Stimulated activated CD8-positive, alpha-beta memory T cell treated with anti-CD3 and anti-CD28 coated beads, Interleukin-4, amount 100 ng/mL, for 4 hours (primary cell): ENCODE measurements around the gene RAD54L.
"Not testable (repeated sequence)": the region's sequence is repeated elsewhere in the genome, so short reads cannot be mapped to it uniquely, and the experiment has no call there.

Source experiments
- DNase-seq, 2 donors: peaks; one replicate each; pipeline ENCODE4 v3.0.0-alpha.2; 2020; ENCODE audit warnings: low read depth in 2 of 2, low spot score in 1 of 2

RAD54L gene

DNA sequence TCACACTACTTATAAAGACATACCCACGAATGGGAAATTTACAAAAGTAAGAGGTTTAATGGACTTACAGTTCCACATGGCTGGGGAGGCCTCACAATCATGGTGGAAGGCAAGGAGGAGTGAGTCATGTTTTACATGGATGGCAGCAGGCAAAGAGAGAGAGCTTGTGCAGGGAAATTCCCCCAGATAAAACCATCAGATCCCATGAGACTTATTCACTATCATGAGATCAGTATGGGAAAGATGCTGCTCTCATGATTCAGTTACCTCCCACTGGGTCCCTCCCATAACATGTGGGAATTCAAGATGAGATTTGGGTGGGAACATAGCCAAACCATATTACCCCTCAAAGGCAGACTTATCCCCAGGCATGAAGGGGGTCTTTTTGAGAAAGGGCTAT is 8.7 kb upstream of the RAD54L start:
- DNase-seq, result not testable (repeated sequence)

- not testable (repeated sequence) for DNase-seq
Measured at GRCh38 chr1:46241733-46242132, 5.8 kb upstream of the RAD54L start.

- no peak for DNase-seq
Measured at GRCh38 chr1:46242918-46243317, 4.6 kb upstream of the RAD54L start.

- not testable (repeated sequence) for DNase-seq
Measured at GRCh38 chr1:46243831-46244230, 3.7 kb upstream of the RAD54L start.

DNA sequence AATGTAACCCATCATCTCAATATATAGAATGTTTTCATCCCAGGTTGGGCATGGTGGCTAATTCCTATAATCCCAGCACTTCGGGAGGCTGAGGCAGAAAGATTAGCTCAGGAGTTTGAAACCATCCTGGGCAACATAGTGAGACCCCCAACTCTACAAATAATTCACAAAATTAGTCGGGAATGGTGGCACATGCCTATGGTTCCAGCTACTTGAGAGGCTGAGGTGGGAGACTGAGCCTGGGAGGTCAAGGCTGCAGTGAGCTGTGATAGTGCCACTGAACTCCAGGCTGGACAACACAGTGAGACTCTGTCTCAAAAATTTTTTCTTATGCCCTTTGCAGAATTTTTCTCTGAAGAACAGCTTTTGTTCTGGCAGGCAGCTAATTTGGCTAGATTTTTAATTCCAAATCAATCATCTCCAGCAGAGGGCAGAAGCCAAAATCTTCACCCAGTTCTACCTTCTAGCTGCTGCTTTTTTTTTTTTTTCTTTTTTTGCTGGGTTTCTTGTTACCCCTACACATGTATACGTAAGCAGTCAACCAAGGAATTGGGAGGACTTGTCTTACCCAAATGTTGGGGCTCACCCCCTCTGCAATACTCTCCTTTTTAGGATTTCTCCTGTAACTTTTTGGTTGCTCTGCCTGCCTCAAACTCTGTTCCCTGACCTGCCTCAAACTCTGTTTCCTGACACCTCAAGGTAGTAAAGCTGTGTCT is 2.7 kb upstream of the RAD54L start:
- no peak for DNase-seq

GRCh38 chr1:46246136-46246535 is 1.4 kb upstream of the RAD54L start:
- not testable (repeated sequence) for DNase-seq

GRCh38 chr1:46246548-46247435 is 771 bp upstream of the RAD54L start:
- DNase-seq, result peak; percentile 40 to 42

DNA sequence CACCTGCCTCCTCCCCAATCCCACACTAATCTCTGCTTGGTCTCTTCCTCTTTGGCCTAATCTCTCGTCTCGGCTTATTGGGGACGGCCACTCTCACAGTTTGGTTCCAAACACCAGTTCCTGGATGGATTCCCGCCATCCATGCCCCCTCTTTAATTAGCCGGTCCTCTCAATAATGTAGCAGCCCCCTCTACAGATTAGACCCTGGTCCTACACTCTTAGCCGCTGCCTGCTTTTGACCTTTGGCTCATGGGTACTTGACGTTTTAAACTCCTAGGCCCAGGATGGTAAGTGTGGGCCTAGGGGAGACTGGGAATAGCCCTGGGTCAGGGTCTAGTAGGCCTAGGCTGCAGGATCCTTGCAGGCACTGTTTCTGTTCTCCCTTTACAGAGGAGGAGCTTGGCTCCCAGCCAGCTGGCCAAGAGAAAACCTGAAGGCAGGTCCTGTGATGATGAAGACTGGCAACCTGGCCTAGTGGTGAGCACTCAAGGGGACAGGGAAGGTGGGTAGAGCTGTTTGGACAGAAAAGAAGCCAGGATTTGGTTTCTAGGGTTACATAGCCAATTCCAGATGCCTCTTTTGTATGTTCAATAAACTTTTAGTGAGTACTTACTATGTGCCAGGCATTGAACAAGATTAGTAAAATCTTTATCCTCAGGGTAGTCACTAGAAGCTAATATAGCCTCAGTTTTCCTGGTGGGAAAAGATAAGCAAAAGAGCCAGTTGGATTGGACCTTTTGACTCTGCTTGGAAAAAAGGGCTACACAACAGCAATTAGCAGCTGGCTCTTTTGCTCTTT is 758 bp downstream of the RAD54L start:
- no peak for DNase-seq

- no peak for DNase-seq
Measured at GRCh38 chr1:46254668-46255067, 7.1 kb downstream of the RAD54L start.

GRCh38 chr1:46256523-46256922 is 9.0 kb downstream of the RAD54L start:
- no peak for DNase-seq

- no peak for DNase-seq
Measured at GRCh38 chr1:46262508-46262907, 14.9 kb downstream of the RAD54L start.

DNA sequence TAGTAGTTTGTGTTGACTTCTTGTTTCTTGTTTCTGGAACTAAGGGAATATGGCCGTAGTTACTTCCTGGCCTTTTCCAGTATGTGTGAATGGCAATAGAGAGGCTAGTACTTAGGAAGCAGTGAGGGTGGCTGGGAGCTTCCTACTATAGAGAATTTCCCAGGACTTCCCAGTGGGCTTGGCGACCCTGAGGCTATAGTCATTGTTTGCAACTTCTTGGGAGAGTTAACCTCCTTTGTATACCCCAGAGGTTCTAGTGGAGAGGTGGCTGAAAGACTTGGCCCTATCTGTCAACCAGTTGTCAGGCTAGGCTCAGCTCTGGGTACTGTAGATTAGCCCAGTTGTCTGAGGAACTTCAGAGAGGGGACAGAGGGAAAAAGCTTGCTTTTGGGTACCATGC is 15.6 kb downstream of the RAD54L start:
- DNase-seq, result no peak

DNA sequence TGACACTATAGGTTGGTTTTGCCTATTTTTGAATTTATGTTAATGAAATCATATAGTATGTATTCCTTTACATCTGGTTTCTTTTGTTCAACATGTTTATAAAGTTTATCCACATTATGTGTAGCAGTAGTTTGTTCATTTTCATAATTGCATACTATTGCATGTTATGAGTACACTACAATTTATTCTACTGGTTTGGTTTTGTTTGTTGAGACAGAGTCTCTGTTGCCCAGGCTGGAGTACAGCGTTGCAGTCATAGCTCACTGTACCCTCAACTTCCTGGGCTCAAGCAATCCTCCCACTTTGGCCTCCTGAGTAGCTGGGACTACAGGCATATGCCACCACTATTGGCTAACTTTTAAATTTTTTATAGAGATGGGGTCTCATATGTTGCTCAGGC is 21.0 kb downstream of the RAD54L start:
- DNase-seq, result no peak

DNA sequence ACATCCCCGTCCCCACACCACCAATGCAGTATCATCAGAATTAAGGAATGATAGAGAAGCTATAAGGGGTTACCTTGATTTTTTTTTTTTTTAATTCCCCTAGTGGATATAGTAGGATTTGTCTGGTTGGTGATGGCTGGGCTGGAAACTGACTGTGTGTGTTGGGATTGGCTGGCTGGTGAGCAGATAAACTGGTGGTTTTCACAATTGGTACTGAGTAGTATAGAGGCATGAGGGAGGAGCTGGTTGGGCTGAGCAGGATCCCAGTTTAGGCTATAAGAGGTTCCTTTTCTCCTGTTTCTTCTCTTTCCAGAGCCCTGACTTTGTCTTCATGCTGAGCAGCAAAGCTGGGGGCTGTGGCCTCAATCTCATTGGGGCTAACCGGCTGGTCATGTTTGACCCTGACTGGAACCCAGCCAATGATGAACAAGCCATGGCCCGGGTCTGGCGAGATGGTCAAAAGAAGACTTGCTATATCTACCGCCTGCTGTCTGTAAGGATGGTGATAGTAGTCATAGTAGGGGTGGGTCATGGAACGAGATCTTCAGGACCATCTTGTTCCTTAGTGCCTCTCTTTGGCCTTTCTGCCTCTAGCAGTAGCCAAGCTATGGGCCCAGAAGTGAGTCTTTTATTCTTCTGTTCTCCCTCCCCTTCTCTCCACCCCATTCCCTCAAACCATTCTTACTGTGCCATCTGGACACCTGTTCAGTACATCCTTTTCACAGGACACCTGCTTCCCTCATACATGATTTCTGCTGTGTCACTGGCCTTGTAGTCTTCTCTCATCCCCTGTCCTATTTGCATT is 26.9 kb downstream of the RAD54L start:
- no peak for DNase-seq

- DNase-seq, result no peak
Measured at GRCh38 chr1:46275030-46275337, 27.4 kb downstream of the RAD54L start.

- no peak for DNase-seq
Measured at GRCh38 chr1:46277658-46278373, 30.3 kb downstream of the RAD54L start.

- no peak for DNase-seq
Measured at GRCh38 chr1:46278807-46279206, 31.2 kb downstream of the RAD54L start.

DNA sequence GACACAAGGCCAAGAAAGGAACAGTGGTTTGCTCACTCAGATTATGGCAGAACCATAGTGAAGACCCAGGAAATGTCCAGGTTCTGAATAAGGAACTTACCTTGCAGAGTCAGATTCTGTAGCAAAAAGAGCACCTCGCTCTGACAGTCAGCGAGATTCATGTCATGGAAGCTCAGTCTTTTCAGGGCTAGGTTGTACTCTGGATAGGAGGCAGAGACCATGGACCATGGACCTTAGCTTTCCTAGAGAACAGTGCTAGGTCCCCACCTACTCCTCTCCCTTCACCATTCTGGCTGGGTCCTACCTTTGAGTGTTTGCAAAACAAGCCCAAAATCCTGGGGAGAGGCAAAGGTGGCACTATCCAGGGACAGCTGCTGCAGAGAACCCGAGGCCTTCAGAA is 32.5 kb downstream of the RAD54L start:
- DNase-seq, result no peak

DNA sequence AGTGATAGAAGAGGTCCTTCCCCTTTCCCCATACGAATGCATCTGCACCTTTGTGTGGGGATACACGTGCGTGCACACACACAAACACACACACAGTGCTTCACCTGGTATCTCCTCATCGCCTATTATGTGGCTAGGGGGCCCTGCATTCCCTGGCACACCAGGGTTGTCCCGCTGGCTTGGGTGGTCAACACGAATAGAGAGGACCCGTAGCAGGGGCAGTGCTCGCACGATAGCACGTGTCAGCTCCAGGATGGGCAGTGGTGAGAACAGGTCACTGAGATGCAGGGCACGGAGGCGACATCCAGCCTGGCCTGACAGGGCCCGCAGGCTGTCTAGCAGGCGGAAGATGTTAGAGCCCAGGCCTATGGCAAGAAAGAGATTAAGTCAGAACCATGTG is 33.5 kb downstream of the RAD54L start:
- no peak for DNase-seq

DNA sequence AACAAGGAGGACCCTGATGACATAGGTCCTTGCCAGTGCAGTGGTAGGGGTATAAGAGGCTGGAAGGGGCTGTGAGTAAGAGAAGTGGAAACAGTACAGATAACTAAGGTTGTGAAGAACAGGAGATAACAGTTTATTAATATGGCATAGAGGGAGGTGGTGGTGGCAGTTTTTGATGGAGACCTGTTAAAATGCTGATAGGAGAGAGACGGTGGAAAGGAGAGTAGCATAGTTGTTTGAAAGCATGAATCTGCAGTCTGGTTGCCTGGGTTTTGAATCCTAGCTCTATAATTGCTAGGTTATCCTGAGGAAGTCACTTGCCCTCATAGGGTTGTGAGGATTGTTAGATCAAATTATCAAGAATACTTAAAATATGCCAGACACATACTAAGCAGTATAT is 36.5 kb downstream of the RAD54L start:
- DNase-seq, result no peak
